ENCODE data around the gene IRX5.

The IRX5 gene

GRCh38 chr16:54944002-54944401 is 13.3 kb downstream of the IRX5 start:
- in situ Hi-C loops (cut with HindIII; ENCODE audit: low sequenced_read_pairs) = no loop called here

DNA sequence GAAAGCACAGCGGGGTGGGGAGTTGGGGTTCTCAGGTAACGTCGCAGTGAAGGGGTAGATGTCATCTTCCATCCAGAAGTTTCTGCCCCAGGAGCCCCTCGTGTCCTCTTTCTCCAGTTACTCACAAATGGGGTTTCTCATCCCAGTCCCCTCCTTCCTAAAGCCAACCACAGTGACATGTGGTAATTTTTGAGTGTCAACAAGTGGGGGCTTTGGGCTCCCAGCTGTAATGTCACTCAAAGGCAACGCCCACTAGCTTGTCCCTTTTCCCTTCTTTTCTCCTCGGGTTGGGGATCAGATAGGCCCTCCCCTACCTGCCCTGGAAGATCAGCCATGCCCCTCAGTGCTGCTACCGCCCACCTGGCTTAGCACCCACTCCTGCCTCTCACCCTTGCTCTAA is 14.4 kb downstream of the IRX5 start:
- in situ Hi-C loops (cut with HindIII; ENCODE audit: low sequenced_read_pairs) = no loop called here

GRCh38 chr16:54946909-54947308 is 16.2 kb downstream of the IRX5 start:
- in situ Hi-C loops (cut with HindIII; ENCODE audit: low sequenced_read_pairs) = no loop called here

DNA sequence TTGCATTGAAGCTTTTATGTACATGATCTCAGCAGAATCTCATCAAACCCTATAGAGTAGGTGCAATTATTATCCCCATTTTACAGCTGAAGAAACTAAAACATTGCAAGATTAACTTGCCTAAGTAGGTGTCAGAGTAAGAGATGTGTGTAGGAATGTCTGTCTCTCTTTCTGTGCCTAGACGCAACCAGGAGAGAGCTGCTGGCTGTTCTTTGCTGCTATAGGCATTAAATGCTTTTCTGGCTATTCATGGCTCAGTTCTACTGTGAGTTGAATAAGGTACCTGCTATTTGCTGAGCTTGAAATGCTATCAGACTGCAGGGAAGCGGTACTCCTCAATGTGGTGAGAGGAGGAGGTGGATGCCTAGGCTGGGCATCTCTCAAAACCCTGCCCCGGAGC is 17.0 kb downstream of the IRX5 start:
- in situ Hi-C loops (cut with HindIII; ENCODE audit: low sequenced_read_pairs) = no loop called here

- in situ Hi-C loops (cut with HindIII; ENCODE audit: low sequenced_read_pairs) = no loop called here
Measured at GRCh38 chr16:54952195-54952594, 21.5 kb downstream of the IRX5 start.

DNA sequence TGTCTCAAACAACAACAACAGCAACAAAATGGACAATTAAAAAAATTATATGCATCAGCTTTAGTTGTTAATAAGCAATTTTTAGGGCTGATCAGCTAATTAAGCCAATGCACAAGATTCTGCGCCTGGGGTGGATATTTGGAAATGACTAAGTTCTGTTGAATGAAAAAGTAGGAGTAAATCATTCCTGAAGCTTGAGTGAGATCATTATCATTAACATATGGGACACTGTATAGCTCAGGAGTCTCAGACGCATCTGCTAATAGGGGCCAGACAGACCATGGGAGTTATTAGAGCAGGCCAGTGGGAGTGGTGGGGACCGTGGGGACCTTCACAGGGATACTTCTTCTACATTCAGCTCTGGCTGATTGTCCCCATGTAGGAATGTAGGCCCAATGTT is 22.8 kb downstream of the IRX5 start:
- in situ Hi-C loops (cut with HindIII; ENCODE audit: low sequenced_read_pairs) = no loop called here

DNA sequence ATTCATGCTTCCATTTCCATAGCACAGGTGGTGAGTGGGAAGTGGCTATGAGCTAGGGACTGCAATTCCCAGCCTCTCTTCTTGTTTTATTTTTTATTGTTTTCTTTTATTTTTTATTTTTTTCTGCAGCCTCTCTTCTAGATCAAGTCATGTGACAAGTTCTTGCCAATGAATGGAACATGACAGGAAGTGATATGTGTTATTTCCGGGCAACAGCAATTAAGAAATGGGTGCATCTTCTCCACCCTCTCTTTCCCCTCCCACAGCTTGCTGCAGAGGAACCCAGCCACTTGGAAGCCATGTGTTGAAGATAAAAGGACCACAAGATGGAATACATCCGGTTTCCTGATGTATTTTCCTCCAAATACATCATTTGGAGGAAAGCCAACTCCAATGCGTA is 23.6 kb downstream of the IRX5 start:
- in situ Hi-C loops (cut with HindIII; ENCODE audit: low sequenced_read_pairs) = no loop called here

GRCh38 chr16:54955757-54956156 is 25.1 kb downstream of the IRX5 start:
- in situ Hi-C loops (cut with HindIII; ENCODE audit: low sequenced_read_pairs) = no loop called here

DNA sequence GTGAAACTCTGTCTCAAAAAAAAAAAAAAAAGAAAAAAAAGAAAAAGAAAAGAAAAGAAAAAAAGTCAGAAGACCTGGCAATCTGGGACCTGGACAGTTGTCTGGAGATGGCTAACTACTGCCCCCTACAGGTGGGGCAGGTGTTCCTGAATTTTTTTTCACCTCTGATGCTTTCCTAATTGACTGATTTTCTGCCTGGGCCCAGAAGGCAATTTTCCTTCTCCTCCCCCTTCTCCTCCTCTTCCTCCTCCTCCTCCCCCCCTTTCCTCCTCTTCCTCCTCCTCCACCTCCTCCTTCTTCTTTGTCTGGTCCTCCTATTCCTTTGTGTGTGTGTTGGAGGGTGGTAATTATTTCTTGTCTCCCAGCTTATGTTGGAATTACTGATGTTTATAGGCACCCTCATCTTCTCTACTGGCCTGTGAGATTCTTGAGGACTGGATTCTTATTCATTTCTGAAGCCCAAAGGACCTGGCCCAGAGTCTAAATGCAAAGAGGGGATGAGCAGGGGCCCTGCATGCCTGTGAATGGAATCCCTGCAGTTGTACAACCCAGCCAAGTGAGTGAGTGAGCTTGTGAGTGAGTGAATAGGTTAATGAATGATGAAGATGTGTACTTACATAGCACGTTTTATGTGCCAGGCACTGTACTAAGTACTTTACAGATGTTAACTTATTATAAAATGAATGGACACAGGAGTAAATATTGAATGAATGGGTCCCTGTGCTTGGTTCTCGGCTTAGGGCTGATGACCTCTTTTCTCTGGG is 26.9 kb downstream of the IRX5 start:
- in situ Hi-C loops (cut with HindIII; ENCODE audit: low sequenced_read_pairs) = no loop called here

DNA sequence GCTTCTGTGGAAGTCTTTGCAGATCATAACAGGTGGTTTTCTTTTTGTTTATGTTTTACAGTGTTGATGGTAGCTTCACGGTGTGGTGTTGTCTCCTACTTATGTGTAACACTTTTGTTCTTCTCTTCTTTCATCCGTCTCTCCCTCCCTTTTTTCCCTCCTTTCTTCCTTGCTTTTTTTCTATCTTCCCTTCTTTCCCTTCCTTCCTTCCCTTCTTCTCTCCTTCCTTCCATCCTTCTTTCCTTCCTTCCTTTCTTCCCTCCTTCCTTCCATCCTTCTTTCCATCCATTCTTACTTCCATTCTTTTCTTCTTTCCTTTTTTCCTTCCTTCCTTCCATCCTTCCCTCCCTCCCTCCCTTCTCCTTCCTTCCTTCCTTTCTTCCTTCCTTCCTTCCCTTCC is 31.4 kb downstream of the IRX5 start:
- in situ Hi-C loops (cut with HindIII; ENCODE audit: low sequenced_read_pairs) = no loop called here

DNA sequence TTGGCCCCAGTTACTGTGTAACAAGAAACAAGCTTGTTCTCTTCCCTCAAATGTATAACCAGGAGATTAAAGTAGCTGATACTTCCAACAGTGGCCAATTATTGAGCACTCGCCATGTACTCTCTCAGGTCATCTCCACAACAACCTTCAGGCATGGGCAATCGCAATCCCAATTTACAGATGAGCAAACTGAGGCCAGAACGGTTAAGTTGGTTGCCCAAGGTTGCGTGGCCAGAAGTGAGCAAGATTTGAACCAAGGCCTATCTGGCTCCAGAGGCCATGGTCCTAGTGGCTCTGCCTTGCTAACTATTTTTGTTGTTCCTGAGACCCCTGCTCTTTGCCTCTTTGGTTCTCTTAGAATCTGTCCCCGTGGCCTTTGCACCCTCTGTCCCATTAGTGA is 33.6 kb downstream of the IRX5 start:
- in situ Hi-C loops (cut with HindIII; ENCODE audit: low sequenced_read_pairs) = no loop called here

- in situ Hi-C loops (cut with HindIII; ENCODE audit: low sequenced_read_pairs) = no loop called here
Measured at GRCh38 chr16:54965464-54965863, 34.8 kb downstream of the IRX5 start.

- in situ Hi-C loops (cut with HindIII; ENCODE audit: low sequenced_read_pairs) = no loop called here
Measured at GRCh38 chr16:54968011-54968410, 37.3 kb downstream of the IRX5 start.

DNA sequence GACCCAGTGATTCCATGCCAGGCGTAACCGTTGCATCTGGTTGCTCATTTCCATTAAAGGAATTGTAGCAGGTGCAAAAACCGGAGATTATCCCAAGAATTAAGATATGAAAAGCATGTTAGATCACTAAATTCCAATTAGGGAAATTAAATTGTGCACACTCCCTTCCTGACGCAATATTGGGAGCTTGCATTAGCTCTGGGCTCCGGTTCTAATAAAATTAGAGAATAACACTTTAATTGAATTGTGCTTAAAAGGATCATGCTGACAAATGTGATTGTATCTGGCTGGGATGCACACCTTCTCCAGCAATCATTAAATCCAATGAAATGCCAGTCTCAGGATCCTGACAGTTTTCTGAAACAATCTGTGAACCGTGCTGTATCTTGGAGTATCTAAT is 38.1 kb downstream of the IRX5 start:
- in situ Hi-C loops (cut with HindIII; ENCODE audit: low sequenced_read_pairs) = no loop called here

DNA sequence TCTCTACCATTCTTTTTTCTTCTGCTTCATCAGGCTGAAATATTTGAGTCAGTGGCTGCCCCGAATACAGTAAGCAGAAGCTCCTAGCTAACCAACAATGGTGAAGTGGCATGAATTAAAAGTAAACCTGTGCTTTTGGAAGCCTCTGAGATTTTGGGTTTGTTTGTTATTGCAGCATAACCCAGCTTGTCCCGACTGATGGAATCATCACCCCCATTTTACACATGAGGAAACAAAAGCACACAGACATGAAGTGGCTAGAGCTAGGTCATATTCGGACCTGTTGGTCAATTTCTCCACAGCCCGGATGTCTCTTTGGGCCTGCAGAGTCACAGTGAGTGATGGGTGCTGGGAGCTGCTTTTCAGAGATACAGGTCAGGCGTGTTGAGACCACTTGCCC is 39.4 kb downstream of the IRX5 start:
- in situ Hi-C loops (cut with HindIII; ENCODE audit: low sequenced_read_pairs) = no loop called here

GRCh38 chr16:54974367-54974766 is 43.7 kb downstream of the IRX5 start:
- in situ Hi-C loops (cut with HindIII; ENCODE audit: low sequenced_read_pairs) = no loop called here

DNA sequence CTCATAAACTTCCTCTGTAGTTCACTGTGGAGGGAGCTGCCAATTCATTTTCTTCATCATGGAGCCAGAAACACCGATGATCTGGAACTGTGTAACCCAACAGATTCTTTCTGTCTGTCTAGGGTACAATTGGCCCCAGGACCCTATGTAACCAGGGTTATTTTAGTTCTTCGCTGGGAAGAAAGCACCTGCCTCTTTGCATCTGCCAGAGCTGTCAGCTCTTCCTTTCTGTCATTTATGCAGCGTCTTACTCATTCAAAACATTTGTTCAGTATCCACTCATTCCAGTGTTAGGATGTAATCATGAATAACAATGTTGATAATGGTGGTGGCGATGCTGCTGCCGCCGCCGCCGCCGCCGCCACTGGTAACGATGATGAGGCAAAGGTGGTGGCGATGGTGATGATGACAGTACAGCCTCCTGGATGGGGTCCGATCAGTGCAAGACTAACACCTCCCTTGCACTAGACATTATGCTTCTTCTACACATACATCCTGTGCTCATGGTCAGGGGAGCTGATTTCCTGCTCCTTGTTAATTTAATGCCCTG is 46.1 kb downstream of the IRX5 start:
- in situ Hi-C loops (cut with HindIII; ENCODE audit: low sequenced_read_pairs) = no loop called here

DNA sequence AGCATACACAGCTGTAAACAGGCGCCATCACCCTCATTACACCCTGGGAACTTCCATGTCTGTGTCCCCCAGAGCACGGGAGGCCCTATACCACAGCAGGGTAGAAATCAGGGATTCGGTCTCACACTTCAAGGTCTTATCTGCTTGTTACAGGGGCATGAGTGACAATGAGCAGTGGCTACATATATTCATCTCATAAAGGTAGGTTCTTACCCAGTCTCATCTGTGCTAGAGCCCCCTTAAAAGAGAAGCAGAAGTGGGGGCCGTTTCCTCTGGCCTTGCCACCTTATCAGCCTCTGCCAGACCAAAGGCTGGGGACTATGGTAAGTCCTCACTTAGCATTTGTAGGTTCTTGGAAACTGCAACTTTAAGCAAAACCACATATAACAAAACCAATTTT is 46.5 kb downstream of the IRX5 start:
- in situ Hi-C loops (cut with HindIII; ENCODE audit: low sequenced_read_pairs) = no loop called here

GRCh38 chr16:54980821-54981220 is 50.2 kb downstream of the IRX5 start:
- in situ Hi-C loops (cut with HindIII; ENCODE audit: low sequenced_read_pairs) = no loop called here

Data from DLD1 (cell line).